Measurements from ENCODE around the gene PARP12. TPM values are rescaled to one million over a fixed set of nuclear protein-coding genes. Genes with fewer than 3 reads are reported as not detected.

PARP12 gene
- total RNA-seq, 2 donors from 2014 or later: 7.5 to 8.5 TPM

DNA sequence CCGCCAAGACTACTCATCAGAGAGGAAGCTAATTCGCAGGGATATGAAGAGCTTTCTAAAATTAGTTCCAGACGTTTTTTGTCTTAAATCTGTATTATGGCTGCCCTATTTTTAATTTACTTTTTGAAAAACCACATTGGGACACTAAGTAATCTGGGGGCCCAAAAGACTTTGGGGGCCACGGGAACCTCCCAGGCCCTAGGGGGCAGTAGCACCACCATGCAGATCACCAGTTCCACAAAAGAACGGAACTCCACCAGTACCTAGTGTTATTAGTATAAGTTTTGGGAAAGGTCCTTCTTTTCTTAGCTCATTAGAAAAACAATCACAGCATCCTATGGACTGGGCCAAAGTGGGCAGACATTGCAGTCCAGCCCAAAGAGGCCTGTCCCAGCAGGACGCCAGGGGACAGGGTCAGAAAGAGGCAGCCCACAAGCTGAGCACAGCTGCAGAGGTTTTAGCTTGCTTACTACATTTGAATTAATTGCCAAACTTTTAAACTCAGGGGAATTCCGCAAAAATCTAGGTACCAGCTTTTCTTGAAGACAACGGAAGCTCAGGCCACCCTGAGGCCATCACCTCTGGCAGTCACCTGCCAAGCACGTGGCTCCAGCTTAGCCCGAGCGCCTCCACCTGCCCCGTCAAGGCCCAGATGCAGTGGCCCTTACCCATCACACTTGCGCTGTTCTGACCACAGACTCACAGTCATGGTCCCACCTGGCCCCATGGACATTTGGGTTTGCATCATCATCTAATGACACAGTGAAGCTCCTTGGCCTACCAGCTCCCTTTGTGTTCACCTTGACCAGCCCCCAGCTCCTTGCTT is 74.8 kb downstream of the PARP12 start:
- no peaks in the 10 kb centered on the region for H3K9me3 ChIP-seq
- no peaks in the 10 kb centered on the region for H3K4me1 ChIP-seq
- no peaks in the 10 kb centered on the region for H3K36me3 ChIP-seq
- H3K27me3 ChIP-seq: no peaks in the 10 kb centered on the region
- TF ChIP-seq, protein P1, sequence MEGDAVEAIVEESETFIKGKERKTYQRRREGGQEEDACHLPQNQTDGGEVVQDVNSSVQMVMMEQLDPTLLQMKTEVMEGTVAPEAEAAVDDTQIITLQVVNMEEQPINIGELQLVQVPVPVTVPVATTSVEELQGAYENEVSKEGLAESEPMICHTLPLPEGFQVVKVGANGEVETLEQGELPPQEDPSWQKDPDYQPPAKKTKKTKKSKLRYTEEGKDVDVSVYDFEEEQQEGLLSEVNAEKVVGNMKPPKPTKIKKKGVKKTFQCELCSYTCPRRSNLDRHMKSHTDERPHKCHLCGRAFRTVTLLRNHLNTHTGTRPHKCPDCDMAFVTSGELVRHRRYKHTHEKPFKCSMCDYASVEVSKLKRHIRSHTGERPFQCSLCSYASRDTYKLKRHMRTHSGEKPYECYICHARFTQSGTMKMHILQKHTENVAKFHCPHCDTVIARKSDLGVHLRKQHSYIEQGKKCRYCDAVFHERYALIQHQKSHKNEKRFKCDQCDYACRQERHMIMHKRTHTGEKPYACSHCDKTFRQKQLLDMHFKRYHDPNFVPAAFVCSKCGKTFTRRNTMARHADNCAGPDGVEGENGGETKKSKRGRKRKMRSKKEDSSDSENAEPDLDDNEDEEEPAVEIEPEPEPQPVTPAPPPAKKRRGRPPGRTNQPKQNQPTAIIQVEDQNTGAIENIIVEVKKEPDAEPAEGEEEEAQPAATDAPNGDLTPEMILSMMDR (IDR thresholded peaks at IDR 0.05): no peak
- no peak overlapping the region for H3K4me3 ChIP-seq
- DNase-seq (ENCODE audit: low spot score): no peak
- no peak overlapping the region for H3K27ac ChIP-seq

DNA sequence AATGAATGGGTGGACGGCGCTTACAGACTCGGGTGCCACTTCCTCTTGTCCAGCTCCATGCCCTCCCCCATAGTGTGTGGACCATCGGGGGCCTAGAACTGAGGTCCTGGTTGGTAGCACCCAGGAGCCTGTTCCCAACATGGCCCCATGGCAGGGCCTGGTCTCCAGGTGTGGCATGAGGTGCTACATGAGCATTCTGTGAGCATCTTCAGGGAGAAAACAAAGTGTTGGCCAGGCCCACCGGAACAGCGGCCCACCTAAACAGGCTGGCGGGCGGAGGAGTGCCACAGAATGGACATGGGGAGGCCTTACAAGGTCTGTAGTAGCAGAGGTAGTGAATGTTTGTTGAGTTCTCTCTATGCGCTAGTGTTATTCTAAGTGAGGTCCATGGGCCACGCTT is 76.9 kb downstream of the PARP12 start:
- TF ChIP-seq, protein P1 (IDR thresholded peaks at IDR 0.05): no peak
- H3K27me3 ChIP-seq: no peaks in the 10 kb centered on the region
- H3K4me1 ChIP-seq: no peaks in the 10 kb centered on the region
- no peak for DNase-seq (ENCODE audit: low spot score)
- H3K36me3 ChIP-seq: no peaks in the 10 kb centered on the region
- no peak overlapping the region for H3K4me3 ChIP-seq
- no peaks in the 10 kb centered on the region for H3K9me3 ChIP-seq
- no peak overlapping the region for H3K27ac ChIP-seq

DNA sequence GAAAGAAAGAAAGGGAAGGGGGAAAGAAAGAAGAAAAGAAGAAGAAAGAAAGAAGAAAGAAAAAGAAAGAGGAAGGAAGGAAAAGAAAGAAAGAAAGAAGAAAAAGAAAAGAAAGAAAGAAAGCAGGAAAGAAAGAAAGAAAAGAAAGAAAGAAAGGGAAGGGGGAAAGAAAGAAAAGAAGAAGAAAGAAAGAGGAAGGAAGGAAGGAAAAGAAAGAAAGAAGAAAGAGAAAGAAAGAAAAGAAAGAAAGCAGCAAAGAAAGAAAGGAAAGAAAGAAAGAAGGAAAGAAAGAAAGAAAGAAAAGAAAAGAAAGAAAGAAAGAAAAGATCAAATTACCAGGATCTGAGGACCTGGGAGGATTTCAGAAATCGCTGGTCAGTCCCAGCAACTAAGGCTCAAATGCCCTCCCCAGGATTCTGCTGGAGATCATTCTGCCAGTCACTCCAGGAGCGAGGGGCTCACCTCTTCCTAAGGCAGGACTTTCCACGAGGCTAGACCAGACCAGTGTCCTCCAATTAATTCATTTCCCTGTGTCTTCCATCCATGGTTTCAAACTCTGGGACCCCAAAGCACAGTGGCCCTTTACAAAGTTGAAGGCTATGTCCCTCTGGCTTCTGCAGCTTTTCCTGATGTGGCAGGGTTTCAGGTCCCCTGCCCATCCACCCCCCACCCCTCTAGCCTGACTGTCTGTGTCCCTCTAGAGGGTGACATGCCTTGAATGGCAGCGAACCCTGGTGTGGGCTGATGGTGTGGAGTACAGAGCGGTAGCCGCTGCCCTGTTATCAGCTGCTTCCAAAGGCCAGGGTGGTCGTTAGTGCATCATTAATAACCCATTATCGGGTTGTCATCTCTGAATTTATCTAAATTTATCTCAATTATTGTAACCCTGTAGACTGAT is 77.9 kb downstream of the PARP12 start:
- TF ChIP-seq, protein P1 (IDR thresholded peaks at IDR 0.05): no peak
- Histone ChIP-seq H3K4me1 (no peaks in the 10 kb centered on the region), H3K27ac (no peak overlapping the region), H3K4me3 (no peak overlapping the region), H3K9me3 (no peaks in the 10 kb centered on the region), H3K36me3 (no peaks in the 10 kb centered on the region), H3K27me3 (no peaks in the 10 kb centered on the region)
- DNase-seq (ENCODE audit: low spot score): no peak

DNA sequence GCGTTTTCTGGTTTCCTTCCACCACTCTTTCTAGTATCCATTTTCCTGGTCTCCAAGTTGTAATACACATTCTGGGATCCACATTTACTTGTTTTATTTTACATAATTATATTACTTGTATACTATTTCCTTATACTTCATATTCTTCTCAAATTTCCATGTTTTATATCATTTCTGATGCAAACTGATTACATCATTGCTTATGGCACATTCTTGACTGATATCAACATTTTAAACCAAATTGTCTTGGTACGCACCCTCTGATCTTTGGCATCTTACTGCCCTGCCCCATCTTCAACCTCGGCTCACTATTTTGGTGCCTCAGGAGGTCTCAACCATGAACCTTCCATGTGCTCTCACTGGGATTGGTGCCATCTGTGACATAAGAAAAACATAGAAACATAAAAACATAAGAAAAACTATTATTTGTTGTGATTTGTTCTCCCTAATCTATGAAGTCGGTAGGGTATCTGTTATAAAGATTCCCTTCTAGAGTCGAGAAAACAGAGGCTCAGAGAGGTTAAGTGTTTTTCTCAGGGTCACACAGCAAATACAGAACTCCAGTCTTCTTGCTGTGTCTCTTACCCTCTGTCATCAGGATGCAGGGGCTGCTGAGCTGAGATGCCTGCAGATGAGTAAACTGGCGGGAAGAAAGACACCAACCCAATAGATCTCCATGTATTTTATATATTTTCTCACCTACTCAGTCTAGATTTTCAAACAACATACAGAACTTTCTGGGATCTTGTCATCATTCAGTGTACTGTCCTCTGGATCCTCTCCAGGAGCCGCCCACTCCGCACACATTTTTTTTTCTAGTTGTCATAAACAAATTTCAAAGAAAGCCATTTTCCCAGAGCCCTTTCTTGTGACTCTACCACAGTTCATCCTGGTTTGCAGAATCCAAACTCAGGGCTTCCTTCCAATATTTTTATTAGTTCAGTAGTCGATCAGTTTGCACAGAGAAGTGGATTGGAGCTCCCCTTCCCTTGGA is 79.5 kb downstream of the PARP12 start:
- Histone ChIP-seq H3K27me3 (no peaks in the 10 kb centered on the region), H3K4me1 (no peaks in the 10 kb centered on the region), H3K4me3 (no peak overlapping the region), H3K27ac (no peak overlapping the region), H3K9me3 (no peaks in the 10 kb centered on the region), H3K36me3 (no peaks in the 10 kb centered on the region)
- TF ChIP-seq, protein P1 (IDR thresholded peaks at IDR 0.05): no peak
- no peak for DNase-seq (ENCODE audit: low spot score)

DNA sequence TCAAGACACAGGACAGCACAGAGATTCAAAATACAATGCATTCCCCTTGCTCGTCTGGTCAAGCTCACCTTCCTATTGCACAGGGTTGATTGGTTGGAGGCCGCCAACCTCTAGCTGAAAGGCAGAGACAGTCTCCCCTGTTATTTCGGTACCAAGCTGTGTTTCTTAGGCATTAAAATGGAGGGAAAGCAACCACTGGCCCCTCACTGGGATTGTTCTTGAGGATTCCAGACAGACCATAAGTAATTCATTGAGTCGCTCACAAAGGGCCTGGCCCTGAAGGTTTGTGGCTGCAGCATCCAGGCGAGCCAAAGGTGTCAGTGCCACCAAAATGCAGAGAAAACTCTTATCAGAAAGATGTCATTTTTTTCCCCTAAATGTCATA is 81.2 kb downstream of the PARP12 start:
- Histone ChIP-seq H3K4me3 (no peak overlapping the region), H3K27me3 (no peaks in the 10 kb centered on the region), H3K27ac (no peak overlapping the region), H3K36me3 (no peaks in the 10 kb centered on the region), H3K9me3 (no peaks in the 10 kb centered on the region), H3K4me1 (no peaks in the 10 kb centered on the region)
- no peak for DNase-seq (ENCODE audit: low spot score)
- TF ChIP-seq, protein P1 (IDR thresholded peaks at IDR 0.05): no peak

Measured in right atrium auricular region (tissue), 2 donors.